HG03097 (cell line): ENCODE measurements around the gene DRGX.

Source experiments
- ATAC-seq: cut with Tn5 transposase; IDR thresholded peaks from one replicate; pipeline ENCODE4 v1.9.1; 2021; ENCODE audit not compliant: unreplicated experiment, low FRiP score

Gene DRGX

GRCh38 chr10:49350138-49350537 lies 45.8 kb downstream of the DRGX start:
- no peak for ATAC-seq

- no peak for ATAC-seq
These were observed 46.5 kb downstream of the DRGX start for GRCh38 chr10:49349390-49349789.

- no peak for ATAC-seq
These were observed 47.3 kb downstream of the DRGX start for GRCh38 chr10:49348593-49348992.

DNA sequence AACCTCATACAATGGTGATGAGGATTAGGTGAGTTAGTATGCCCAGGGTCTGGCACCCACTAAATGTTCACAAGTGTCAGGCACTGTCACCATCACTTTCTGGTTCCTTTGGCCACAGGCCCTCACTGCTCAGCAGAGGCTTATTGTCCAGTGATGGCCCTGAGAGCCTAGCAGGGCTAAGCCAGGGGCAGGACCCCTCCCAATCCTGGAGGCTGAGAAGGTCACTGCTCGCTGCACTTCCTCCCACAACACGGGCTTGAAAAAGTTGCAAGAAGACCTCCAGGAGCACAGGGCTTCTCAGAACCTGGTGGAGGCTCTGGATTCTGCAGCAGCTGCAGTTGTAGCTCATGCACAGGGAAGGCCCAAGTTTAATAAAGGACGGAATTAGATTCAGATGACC lies 48.1 kb downstream of the DRGX start:
- ATAC-seq: no peak

DNA sequence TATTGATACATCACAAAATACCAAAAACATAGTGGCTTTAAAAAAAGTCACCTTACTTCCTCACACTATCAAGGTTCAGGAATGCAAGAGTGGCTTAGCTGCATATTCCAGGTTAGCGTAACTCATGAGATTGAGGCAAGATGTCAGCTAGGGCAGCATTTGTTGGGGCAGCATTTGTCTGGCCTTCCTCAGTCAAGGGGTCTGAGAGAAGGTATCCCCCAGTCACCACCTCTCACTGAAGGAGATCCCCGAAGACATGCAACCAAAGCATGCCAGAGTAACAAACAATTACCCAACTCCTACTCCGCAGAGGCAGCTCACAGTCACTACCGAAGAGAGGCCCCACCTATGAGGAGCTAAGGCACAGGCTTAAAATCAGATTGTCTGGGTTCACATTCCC lies 48.5 kb downstream of the DRGX start:
- no peak for ATAC-seq

DNA sequence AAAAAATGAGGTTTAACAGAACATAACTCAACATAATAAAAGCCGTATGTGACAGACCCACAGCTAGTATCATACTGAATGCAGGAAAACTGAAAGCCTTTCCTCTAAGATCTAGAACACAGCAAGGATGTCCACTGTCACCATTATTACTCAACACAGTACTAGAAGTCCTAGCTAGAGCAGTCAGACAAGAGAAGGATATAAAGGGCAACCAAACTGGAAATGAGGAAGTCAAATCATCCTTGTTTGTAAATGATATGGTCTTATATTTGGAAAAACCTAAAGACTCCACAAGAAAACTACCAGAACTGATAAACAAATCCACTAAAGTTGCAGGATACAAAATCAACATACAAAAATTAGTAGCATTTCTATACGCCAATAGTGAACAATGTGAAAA lies 51.0 kb downstream of the DRGX start:
- no peak for ATAC-seq

GRCh38 chr10:49338604-49339003 lies 57.3 kb downstream of the DRGX start:
- no peak for ATAC-seq

DNA sequence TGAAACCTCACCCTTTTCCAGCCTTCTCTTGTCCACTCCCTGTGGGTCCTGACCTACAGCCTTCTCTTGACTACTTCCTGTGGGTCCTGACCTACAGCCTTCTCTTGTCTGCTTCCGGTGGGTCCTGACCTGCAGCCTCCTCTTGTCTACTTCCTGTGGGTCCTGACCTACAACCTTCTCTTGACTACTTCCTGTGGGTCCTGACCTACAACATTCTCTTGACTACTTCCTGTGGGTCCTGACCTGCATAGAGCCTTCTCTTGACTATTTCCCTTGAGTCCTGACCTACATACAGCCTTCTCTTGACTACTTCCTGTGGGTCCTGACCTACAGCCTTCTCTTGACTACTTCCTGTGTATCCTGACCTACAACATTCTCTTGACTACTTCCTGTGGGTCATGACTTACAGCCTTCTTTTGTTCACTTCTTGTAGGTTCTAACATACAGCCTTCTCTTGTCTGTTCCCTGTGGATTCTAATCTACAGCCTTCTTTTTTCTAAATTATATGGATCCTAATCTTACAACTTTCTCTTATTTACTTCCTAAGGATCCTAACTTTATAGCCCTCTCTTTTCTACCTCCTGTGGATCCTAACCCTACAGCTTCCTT lies 60.4 kb downstream of the DRGX start:
- no peak for ATAC-seq

GRCh38 chr10:49334964-49335363 lies 60.9 kb downstream of the DRGX start:
- no peak for ATAC-seq

- no peak for ATAC-seq
These were observed 62.7 kb downstream of the DRGX start for GRCh38 chr10:49333192-49333591.

DNA sequence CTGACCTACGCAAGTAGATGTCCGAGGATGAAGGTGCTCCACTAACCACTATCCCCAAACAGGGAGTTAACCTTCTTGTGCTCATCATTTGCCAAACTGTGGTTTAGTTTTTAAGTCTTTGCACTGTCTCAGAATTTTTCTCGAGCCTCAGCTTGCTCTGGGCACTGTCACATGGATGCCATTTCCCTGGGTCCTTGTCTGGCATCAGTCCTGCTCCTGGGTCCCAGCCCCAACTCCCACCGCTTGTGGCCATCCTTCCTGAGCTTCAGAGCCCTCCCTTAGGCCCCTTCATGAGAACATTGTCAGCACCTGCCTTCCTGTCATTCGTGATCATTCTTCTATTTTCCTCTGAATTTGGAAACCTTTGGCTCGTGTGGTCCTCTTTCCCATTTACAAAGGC lies 63.1 kb downstream of the DRGX start:
- no peak for ATAC-seq

GRCh38 chr10:49332333-49332732 lies 63.6 kb downstream of the DRGX start:
- no peak for ATAC-seq

- ATAC-seq: no peak
These were observed 64.5 kb downstream of the DRGX start for GRCh38 chr10:49331431-49331830.

- ATAC-seq: no peak
These were observed 65.7 kb downstream of the DRGX start for GRCh38 chr10:49330127-49330665.

DNA sequence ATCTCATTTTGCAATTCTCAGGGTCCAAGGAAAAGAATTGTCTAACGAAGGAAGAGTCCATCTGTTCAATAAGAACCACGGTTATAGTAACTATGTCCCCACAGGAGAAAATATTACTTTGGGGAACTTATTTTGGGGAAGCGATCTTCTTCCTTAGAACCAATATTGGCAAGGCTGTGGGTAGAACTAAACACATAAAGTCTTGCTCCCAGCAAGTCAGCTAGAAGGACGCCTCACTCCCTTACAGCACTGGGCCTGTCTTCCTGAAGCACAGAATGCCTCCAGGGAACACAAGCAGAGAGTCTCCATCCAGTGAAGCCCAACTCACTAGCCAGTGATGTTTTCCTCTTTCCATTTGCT lies 66.8 kb downstream of the DRGX start:
- ATAC-seq: no peak

DNA sequence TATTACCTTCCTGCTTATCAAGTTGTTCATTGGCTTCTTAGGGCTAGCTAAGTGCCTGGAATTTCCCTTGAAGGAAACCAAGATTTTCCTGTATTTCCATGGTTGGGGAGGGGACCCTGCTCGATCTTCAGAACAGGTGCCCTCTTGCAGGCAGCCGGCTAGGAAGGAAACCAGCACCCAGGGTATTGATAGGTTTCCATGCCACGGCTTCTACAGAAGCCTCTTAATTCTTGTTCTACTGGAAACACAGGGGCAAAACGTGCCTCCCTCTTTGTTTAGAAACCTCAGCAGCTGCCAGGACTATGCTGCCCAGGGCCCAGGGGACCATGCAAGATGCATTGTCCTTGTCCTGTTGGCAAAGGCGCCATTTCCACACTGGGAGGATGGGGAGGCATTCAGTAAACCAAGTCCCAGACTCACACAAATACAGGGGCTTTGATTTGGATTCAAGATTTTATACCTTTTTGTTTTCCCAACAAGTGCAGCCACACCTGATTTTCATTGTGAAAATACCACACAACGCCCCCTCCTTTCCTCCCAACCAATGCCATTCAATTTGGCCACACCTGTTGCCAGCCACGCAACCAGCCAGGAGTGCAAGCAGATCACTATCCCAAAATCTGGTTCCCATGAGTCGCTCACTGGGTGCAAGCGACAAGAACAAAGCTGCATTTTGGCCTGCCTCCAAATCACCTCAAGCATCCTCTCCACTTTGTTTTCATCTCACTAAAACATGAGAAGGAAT lies 67.3 kb downstream of the DRGX start:
- no peak for ATAC-seq

DNA sequence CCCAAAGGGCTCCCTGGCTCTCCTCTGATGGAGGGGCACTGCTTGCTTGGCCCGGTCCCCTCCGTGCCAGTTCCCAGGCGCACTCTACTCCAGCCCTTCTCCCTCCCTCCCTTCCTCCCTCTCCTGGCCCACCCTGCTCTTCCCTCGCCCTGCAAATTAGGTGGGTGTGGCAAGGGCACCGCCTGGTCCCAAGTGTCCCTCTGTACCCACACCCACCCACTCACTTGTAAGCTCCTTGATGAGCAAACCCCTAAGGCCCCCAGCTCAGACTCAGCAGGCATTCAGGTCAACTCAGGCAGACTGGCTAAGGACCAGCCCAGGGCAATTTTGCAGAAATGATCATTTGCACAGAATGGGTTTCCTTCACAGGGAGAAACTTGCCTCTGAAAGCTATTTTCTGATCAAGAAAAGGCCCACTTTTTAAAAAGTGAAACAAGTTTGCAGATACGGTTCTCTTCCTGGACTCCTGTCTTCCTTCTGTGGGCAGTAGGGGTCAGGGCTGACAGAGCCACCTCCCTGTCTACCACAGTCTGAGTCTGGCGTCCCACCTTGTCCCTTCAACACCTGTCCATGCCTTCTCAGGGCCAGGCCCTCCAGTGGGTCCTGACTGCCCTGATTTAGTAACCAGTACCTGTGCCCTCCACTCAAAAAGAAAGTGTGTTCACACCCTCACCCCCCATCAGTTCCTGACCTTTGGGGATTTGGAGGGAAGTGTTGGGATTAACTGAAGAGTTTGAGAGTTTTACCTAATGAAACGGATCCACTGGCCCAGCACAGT lies 68.7 kb downstream of the DRGX start:
- ATAC-seq: no peak

- ATAC-seq: no peak
These were observed 69.7 kb downstream of the DRGX start for GRCh38 chr10:49325916-49326783.

- ATAC-seq: no peak
These were observed 70.6 kb downstream of the DRGX start for GRCh38 chr10:49325131-49325915.

- no peak for ATAC-seq
These were observed 71.2 kb downstream of the DRGX start for GRCh38 chr10:49324711-49325110.
